Smooth muscle cell (in vitro differentiated cells): Measurements from ENCODE around the gene RAD51B. TPM values are rescaled to one million over a fixed set of nuclear protein-coding genes. Genes with fewer than 3 reads are reported as not detected.

Source experiments
- DNase-seq: peaks from one replicate; lab custom pipeline; 2025; ENCODE audit not compliant: unreplicated experiment; lab: John Stamatoyannopoulos, UW
- H2AFZ ChIP-seq: fragments of 200-600 bp; sonication (generic); 2 replicates; pipeline ENCODE4 v1.6.0; 2016; ENCODE audit warnings: antibody characterized with exemption, low read depth, mild to moderate bottlenecking
- H3F3A ChIP-seq: fragments of 200-600 bp; sonication (generic); 2 replicates; pipeline ENCODE4 v1.6.0; 2017; ENCODE audit warnings: antibody characterized with exemption, low read depth
- H3K27ac ChIP-seq: fragments of 200-600 bp; sonication (generic); 2 replicates; pipeline ENCODE4 v1.5.1; 2016; ENCODE audit warnings: low read depth, mild to moderate bottlenecking
- H3K27me3 ChIP-seq: fragments of 200-600 bp; sonication (generic); 2 replicates; pipeline ENCODE4 v1.6.1; 2016; ENCODE audit warnings: low read depth, mild to moderate bottlenecking
- H3K36me3 ChIP-seq: fragments of 200-600 bp; sonication (generic); 2 replicates; pipeline ENCODE4 v1.5.1; 2016; ENCODE audit warnings: low read depth
- H3K4me1 ChIP-seq: fragments of 200-600 bp; sonication (generic); 2 replicates; pipeline ENCODE4 v1.5.1; 2016; ENCODE audit warnings: low read depth
- H3K4me2 ChIP-seq: fragments of 200-600 bp; sonication (generic); 2 replicates; pipeline ENCODE4 v1.6.0; 2016; ENCODE audit warnings: mild to moderate bottlenecking
- H3K4me3 ChIP-seq: fragments of 200-600 bp; sonication (generic); 2 replicates; pipeline ENCODE4 v1.5.1; 2016; ENCODE audit warnings: mild to moderate bottlenecking
- H3K79me2 ChIP-seq: fragments of 200-600 bp; sonication (generic); 2 replicates; pipeline ENCODE4 v1.6.0; 2016; ENCODE audit warnings: low read depth, mild to moderate bottlenecking
- H3K9ac ChIP-seq: fragments of 200-600 bp; sonication (generic); 2 replicates; pipeline ENCODE4 v1.6.0; 2016; ENCODE audit warnings: low read depth
- H3K9me3 ChIP-seq: fragments of 200-600 bp; sonication (generic); replicated peaks from 2 replicates; pipeline ENCODE4 v1.5.1; 2016; ENCODE audit warnings: low read depth
- H4K20me1 ChIP-seq: fragments of 200-600 bp; sonication (generic); 2 replicates; pipeline ENCODE4 v1.6.0; 2016; ENCODE audit warnings: low read depth
- CTCF ChIP-seq: fragments of 200-600 bp; sonication (generic); IDR thresholded peaks from 2 replicates; pipeline ENCODE4 v1.5.1; 2017; ENCODE audit warnings: borderline replicate concordance, mild to moderate bottlenecking, antibody characterized with exemption; ENCODE audit not compliant: insufficient read depth, poor library complexity, severe bottlenecking
- WGBS: methylation state at CpG from one replicate; pipeline ENCODE4 v1.1.7; 2016; ENCODE audit warnings: low lambda C conversion rate; 5-methylcytosine and 5-hydroxymethylcytosine counted together
- polyA plus RNA-seq: library from polyadenylated mRNA; unstranded; fragments of >200 nt; fragmentation: Nextera tagmentation; extraction: Ambion mirVana; gene quantifications from 2 replicates; pipeline ENCODE4 v1.2.1, GENCODE V29; 2016
- total RNA-seq: library from RNA; depleted of rRNA; stranded (reverse); fragments of >200 nt; gene quantifications from 2 replicates; pipeline ENCODE4 v1.2.3, GENCODE V29; 2014

RAD51B gene
- total and polyA plus RNA-seq, 2 experiments from 2014 or later: 4.6 to 5.3 TPM

DNA sequence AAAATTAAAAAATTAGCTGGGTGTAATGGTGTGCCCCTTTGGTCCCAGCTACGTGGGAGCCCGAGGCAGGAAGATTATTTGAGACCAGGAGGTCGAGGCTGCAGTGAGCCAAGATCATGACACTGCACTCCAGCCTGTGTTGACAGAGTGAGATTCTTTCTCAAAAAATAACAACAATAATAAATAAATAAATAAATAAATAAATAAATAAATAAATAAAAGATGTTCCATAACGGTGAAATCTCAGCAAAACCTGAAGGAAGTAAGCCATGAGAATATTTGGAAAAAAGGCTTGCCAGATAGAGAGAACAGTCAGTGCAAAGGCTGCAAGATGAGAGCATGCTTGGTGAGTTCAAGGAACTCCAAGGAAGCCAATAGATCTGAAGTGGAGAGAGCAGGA lies 176.7 kb downstream of the RAD51B start:
- Histone ChIP-seq H3K79me2 (no peaks in the 10 kb centered on the region), H3K27ac (no peak overlapping the region), H4K20me1 (no peaks in the 10 kb centered on the region), H3K9ac (no peak overlapping the region), H3K4me3 (no peak overlapping the region), H3K4me1 (peaks cover 14% of the 10 kb centered on the region), H3K9me3 (no peaks in the 10 kb centered on the region), H3K36me3 (no peaks in the 10 kb centered on the region), H3F3A (peaks cover 7% of the 10 kb centered on the region), H3K27me3 (no peaks in the 10 kb centered on the region), H3K4me2 (no peak overlapping the region), H2AFZ (no peak overlapping the region)
- WGBS: 98% methylated on average over 4 of the region's 4 CpGs
- DNase-seq: no peak
- no peak for TF ChIP-seq CTCF

DNA sequence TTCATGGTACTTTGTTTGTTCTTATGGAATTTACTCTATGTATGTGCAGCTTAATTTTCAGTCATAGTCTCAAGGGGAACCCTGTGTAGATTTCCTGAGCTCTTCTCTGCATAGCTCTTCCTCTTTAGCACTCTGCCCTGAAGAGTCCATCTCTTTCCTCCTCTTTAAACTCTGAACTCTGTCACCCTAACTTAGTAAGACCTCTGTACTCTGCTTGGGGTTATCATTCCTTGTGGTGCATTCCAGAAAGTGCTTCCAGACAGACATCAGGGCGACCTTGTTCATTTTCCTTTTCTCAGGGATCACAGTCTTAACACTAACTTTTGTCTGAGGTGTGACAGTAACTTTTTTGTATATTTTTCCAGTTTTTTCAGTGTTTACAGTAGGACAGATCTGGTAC lies 179.3 kb downstream of the RAD51B start:
- Histone ChIP-seq H3K4me2 (peak overlapping the region; percentile 83), H3K27ac (peak overlapping the region; percentile 96)
- no peak for TF ChIP-seq CTCF

DNA sequence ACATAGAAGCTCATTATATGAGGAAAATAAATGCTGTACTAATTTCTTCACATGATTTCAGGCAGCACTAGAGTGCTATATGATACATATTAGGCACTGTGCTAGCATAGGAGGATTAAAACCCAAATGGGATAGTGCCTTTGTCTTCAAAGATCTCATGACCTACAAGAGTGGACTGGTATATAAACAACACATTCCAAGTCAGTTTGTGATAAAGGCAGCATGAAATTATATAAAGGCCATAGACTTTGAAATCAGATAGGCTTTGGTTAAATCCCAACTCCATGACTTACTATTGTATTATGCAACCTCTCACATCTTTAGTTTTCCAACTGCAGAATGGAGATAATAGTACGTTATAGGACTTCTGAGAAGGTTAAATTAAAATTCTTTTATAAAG lies 179.7 kb downstream of the RAD51B start:
- Histone ChIP-seq H3K4me2 (peak overlapping the region; percentile 83), H3K27ac (peak overlapping the region; percentile 96), H4K20me1 (no peaks in the 10 kb centered on the region), H3K36me3 (no peaks in the 10 kb centered on the region), H2AFZ (peak overlapping the region; percentile 43), H3K79me2 (no peaks in the 10 kb centered on the region), H3K9me3 (no peaks in the 10 kb centered on the region), H3K4me3 (no peak overlapping the region), H3K4me1 (peaks cover 14% of the 10 kb centered on the region), H3F3A (peaks cover 7% of the 10 kb centered on the region), H3K9ac (peak overlapping the region; percentile 71), H3K27me3 (no peaks in the 10 kb centered on the region)
- no peak for DNase-seq
- no peak for TF ChIP-seq CTCF
- 17% methylated on average over 1 of the region's 1 CpG for WGBS

More for the DNA sequence above, 179.3 kb downstream of the RAD51B start:
- no peaks in the 10 kb centered on the region for H4K20me1 ChIP-seq
- H3K9me3 ChIP-seq: no peaks in the 10 kb centered on the region
- no peaks in the 10 kb centered on the region for H3K79me2 ChIP-seq
- H2AFZ ChIP-seq: peak overlapping the region; percentile 43
- peaks cover 14% of the 10 kb centered on the region for H3K4me1 ChIP-seq
- H3F3A ChIP-seq: peaks cover 7% of the 10 kb centered on the region
- H3K4me3 ChIP-seq: no peak overlapping the region
- 74% methylated on average over 1 of the region's 1 CpG for WGBS
- no peaks in the 10 kb centered on the region for H3K36me3 ChIP-seq
- H3K27me3 ChIP-seq: no peaks in the 10 kb centered on the region
- DNase-seq: no peak
- H3K9ac ChIP-seq: peak overlapping the region; percentile 71

DNA sequence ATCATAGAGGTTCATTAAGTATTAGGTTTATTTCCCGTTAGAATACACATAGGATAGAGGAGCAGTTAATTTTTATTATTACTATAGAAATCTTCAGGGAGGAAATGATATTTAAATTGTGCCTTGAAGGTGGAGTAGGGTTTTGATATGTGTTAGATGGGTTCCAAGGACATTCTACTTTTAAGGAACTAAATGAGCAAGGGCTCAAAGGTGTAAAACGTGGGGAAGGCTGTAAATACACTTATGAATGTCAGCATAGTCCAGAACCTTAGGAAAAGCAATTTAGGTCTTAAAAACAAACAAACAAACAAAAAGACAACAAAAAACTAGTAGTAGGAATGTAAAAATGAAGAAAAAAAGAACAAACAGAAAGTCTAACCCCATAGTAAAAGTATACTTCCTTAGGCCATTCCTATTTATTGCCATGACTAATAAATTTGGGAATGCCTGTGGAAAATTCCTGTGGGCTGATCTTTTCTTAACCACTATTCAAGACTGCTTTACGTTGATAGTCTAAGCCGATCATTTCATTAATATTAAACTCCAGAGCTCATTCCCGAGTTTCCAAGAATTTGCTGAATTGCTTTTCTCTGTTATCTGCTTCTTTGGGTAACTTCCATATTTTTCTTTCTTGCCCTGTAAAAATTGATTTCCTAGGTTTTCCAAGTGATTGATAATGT lies 180.3 kb downstream of the RAD51B start:
- no peak for DNase-seq
- no peaks in the 10 kb centered on the region for H3K36me3 ChIP-seq
- peak overlapping the region; percentile 24 for H3K4me3 ChIP-seq
- TF ChIP-seq CTCF: no peak
- peaks cover 7% of the 10 kb centered on the region for H3F3A ChIP-seq
- no peaks in the 10 kb centered on the region for H3K79me2 ChIP-seq
- H3K4me1 ChIP-seq: peaks cover 14% of the 10 kb centered on the region
- no peaks in the 10 kb centered on the region for H3K27me3 ChIP-seq
- H3K4me2 ChIP-seq: peak overlapping the region; percentile 83
- peak overlapping the region; percentile 78 for H3K9ac ChIP-seq
- no peaks in the 10 kb centered on the region for H4K20me1 ChIP-seq
- H3K9me3 ChIP-seq: no peaks in the 10 kb centered on the region
- H3K27ac ChIP-seq: peak overlapping the region; percentile 96
- 26% methylated on average over 5 of the region's 5 CpGs for WGBS
- H2AFZ ChIP-seq: peak overlapping the region; percentile 63
